ENCODE measurements around the gene NOX5.

GRCh38 chr15:69036826-69037225, 22.3 kb downstream of the NOX5 start:
- TF ChIP-seq RAD21 (IDR thresholded peaks at IDR 0.05; ENCODE audit: low read length) (no peak), POLR2A (IDR thresholded peaks at IDR 0.05; ENCODE audit: low read depth, low read length) (no peak)
